HuH-7.5 (cell line): ENCODE measurements around the gene TNNT2.

Source experiments
- DNase-seq: peaks from one replicate; pipeline ENCODE4 v3.0.0; 2011; ENCODE audit warnings: low spot score

Gene TNNT2

DNA sequence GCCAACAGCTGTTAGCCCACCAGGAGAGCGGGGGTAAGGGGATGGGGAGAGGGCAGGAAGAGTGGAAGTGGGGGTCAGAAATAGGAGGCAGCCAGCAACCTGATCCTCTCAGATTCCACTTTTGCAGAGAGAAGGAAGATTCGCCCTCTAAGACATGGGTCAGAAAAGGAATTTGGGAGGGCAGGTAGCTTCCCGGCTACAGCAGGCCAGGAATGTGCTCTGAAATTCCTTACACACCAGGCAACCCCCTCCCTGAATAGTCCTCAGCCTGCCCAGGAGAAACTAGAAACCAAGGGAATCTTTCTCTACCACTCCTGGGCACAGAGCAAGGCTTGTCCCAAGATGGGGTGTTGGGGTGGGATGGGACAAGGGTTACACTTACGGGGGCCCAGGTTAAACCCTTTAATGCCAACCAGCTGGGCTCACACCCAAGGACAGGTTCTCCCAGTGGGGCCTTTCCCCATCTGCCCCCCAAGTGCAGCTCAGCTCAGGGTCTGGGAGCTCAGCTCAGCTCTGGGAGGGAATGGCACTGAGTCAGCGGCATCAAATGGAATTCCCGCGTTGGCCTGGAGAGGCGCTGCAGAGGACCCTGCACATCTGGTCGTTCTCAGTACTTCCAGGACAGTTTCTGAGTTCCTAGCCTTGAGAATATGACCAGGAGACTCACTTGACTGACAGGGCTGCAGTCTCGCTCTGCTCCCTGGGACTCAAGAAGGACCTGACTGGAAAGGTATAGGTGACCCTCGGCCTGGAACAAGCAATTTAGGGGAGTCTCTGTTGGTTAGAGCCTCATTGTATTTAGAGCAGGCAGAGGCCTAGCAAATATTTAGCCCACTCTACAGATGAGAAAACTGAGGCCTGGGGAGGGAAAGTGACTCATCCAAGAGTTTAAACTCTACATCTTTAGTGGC lies 761 bp downstream of the TNNT2 start:
- DNase-seq: peak; percentile 80

DNA sequence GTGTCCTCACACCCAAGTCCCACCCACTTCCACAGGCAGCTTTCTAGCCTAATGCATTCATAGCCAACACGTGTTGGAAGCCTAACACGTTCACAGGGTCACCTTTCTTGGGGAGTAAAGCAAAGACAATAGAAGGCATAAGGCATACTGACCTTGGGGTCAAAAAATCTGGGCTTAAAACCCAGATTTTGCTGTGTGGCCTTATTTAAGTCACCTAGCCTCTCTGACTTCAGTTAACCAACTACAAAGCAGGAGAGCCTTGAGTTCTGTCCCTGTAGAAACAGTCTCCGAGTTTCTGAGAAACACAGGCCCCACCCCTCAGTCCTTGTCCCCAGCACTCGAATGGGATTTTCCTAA lies 1.4 kb downstream of the TNNT2 start:
- DNase-seq: no peak

DNA sequence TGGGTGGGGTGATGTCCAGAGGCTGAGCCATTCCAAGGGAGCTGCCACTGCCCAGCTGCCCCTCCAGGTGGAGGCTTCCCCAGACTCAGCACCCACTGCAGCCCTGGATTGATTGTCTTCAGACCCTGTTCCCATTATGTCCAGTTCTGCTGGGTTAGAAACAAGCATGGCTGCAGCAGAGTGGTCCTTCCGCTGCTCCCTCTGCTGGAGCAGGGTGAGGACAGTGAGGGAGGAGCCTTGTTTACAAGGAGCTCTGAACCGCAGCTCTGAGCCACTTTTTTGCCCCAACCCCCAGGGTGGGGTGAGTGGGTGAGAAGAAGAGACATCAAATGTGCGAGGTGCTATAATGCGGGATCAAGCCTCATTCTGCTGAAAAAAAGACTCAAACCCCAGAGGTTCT lies 2.3 kb downstream of the TNNT2 start:
- no peak for DNase-seq

DNA sequence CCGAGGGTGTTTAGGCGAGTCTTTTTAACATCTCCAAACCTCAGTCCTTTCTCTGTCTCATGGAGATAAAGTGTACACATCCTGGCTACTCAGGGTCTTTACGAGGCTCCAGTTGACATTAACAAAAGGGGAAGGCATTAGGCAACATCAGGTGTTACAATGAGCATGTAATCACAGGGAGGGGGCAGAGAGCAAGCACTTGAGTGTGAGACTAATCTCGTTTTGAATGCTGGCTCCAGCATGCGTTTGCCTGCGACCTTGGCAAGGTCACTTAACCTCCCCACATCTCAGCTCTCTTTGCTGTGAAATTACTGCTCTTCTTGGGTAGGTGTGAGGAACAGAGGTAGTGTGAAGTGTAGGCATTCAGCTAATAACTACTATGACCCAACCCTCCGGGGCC lies 3.1 kb downstream of the TNNT2 start:
- DNase-seq: no peak

DNA sequence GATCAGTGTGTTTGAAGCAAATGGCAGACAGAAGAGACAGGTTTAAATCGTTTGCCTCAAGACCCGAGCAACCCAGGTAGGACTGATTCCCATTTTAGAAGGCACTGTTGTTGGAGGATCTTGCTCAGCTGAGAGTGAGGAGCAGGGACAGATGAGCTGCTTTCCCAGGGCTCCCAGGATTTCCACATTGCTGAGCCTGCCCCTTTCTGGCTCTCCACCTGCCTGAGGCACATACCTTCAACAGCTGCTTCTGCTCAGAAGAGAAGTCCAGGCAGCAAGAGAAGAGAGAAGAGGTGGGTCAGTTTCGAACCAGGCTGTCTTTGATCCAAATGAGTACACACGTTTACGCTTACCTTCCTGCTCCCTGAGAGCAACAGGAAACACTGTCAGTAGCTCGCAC lies 5.7 kb downstream of the TNNT2 start:
- no peak for DNase-seq

DNA sequence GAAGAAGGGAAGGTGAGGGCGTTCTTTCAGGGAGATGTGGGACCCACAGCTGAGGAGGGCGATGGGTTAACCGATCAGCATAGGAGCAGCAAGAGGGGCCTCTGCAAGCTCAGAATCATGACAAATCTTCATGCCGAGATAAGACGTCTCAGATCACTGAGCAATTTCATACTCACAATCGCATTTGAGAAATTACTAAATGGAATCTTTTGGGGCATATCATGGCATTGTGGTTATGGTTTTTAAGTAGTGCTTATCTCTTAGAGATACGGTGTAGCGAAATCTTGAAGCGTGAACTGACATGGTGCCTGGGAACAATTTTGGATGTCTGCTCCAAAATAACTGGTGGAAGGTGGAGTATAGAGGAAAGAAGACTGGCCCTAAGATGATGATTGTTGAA lies 6.2 kb downstream of the TNNT2 start:
- no peak for DNase-seq

DNA sequence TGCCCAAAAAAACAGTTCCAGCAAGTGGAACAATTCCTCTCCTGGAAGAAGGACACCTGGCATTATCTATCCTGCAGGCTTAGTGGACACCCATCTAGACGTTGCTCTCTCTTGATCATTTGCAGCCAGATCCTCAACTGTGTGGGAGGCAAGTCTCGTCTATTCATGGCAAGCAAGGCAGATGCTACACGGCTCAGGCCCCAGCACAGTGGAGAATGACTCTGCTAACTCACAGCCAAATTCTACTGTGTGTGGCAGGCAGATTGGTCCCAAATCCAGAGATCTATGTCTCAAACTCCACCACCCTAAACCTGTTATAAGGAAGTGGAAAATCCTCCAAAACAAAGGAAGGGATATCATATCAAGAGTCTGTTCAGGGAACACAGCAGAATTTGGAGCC lies 7.0 kb downstream of the TNNT2 start:
- DNase-seq: no peak

DNA sequence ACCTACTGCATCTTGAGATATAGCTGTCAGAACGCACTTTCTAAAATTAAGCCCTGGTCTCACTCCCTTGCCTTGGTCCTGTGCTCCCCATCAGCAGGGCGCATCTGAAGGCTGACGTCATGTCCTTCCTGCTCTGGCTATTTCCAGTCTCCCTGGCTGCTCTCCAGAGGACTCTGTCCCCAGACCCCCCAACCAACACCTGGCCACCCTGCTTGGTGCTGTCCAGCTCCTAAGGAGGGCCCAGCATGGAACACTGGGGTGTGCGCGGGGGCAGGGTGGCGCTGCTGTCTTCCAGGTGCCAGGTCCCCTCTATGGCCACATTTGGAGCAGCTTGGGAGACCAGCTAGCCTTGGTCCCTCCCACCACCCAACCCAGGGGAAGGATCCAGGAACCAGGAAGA lies 8.3 kb downstream of the TNNT2 start:
- no peak for DNase-seq

DNA sequence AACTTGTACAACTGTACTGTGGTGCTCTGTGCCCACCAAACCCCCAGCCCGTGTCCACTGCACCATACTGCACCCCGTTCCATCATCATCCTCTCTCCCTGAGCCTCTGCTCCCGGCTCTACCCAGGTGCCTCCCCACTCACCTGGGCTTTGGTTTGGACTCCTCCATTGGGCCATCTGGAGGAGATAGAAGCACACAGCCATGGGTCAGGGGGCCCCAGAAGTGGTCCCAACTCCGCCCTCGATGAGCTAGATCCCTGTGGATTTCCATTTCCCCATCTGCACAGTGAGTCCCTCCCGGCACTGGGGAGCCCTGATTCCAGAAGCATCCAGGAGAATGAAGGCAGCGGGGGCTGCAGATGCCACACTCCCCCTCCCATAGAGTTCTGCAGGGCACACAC lies 10.8 kb downstream of the TNNT2 start:
- DNase-seq: no peak

DNA sequence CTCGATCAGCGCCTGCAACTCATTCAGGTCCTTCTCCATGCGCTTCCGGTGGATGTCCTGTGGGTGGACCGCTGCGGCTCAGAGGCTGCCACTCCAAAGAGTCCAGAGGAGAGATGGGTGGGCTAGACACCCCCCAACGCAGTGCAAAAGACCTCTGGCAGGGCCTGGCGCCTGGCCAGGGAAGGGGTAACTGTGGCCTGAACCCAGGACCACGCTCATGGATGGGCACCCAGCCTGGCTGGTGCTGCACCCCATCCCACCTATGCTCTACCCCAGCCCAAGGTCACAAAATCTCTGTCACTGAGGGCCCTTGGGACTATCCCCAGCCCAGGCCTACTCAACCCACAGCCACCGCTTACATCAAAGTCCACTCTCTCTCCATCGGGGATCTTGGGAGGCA lies 12.2 kb downstream of the TNNT2 start:
- no peak for DNase-seq

DNA sequence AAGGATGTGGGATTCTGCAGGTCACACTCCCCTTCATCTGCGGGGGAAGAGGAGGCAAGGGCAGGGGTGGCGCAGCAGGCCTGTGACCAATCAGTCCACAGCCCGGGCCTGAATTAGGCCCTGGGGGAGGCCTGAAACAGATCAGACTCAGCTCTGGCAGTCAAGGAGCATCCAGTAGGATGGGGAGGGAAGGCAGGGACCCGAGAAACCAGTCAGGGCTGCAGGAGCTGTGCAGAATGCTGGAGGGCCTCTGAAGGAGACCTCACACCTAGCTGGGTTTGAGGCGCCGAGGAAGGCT lies 12.7 kb downstream of the TNNT2 start:
- no peak for DNase-seq

DNA sequence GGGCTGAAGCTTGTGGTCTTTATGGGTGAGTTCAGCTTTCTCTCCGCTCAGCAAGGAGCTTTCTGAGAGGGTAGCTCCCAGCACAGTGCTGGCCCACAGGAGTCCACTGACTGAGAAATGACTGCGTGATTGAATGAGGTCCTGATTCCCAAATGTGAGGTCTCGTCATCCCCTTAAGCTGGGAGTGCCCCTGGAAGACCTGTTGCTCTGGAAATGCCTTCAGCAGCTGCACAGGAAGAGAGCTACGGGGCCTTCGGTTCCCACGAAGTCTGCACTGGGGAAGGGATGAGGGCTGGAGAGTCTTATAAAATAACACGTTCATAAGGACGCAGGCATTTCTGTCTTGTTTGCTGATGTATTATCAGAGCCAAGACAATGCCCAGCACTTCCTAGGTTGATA lies 14.0 kb downstream of the TNNT2 start:
- DNase-seq: no peak

DNA sequence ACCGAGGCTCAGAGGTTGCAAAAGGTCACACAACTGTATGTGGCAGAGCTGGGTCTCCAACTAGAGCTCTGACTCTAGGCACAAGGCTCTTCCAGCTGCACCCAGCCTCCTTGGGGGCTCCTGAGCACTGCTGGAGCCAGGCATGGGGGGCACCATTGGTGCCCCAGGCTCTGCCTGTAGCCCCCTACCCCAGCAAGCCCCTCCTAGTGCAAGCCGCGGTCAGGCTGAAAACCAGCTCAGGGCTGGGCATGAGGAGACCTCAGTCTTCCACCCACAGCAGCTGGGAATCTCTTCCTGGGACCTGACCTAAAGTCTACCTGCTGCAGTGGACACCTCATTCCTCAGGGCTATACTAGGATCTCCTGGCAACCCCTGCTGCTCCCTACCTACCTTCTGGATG lies 14.6 kb downstream of the TNNT2 start:
- no peak for DNase-seq

DNA sequence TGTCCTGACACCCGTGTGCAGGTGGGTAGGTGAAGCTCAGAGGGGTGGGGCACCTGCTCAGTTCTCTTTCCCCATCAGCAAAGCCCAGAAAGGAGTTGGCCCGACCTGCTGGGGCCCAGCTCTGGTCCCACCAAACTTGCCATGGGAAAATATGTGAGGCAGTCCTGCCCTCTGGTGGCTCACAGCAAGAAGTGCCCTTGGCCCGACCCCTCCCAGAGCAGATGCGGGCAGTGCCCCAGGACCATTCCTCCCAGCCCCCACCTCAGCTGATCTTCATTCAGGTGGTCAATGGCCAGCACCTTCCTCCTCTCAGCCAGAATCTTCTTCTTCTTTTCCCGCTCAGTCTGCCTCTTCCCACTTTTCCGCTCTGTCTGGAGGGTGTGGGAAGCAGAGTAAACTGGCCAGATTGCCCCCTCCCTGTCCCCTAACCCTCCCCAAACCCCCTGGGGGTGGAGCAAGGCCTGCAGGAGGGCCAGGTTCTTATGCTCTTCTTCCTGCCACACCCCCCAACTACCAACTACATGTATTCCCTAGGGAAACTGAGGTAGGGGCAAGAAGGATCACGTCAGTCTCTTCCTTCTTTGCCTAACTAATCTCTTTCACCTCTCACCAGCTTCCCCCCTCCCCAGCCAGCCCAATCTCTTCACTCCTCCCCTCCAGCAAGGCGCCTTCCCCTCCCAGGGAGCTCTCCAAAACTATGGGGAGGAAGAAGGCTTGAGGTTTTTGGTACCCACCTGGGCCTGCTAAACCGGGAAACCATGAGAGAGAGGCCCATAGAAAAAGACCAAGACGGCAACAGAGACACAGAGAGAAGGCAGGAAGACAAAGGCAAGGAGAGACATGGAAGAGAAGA lies 15.6 kb downstream of the TNNT2 start:
- peak; percentile 87 for DNase-seq

DNA sequence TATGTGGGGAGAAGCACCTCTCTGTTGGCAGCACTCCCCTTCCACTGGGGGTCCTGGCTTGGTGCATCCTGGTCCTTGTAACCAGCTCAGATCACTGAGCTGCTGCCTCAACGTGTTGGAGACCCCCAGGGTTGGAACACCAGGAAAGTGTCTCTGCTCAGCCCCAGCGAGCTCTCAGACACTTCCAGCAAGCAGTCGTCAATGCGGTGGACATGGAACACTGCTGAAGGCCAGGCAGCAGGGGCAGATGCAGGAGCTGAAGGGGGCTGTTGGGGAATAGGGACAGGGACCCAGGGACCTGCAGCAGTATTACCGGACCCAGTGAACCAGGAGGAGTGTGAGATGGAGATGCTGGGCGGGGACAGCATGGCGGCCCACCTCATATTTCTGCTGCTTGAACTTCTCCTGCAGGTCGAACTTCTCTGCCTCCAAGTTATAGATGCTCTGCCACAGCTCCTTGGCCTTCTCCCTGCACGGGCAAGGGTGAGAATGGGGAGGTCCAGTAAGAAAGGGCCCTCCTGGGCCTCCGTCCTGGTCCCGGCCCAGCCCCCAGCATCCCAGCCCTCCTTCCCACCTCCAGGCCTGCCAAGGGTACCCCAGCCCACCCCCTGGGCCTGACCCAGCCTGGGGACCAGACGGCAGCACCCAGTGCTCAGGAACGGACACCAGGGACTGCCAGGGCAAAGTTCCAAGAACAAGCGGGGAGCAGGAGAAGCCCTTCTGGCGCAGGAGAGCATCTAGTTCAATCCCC lies 16.4 kb downstream of the TNNT2 start:
- DNase-seq: no peak

DNA sequence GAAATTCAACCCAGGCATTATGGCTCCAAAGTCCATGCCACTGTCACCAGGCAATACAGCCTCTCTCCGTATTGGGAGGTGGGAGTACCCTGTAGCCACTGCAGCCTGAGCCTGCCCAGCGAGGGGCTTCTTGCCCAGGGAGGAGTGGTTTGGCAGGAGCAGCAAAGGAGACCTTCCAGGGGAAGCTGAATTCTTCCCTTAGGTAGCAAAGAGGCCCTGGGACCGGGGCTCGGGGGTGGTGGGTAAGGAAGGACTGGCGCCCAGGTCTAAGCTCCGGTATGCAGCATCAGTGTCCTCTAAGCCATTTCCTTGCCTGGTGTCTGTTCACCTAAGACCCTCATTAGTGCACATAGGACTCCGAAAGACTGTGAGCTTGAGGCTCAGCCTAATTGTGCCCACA lies 17.0 kb downstream of the TNNT2 start:
- no peak for DNase-seq

DNA sequence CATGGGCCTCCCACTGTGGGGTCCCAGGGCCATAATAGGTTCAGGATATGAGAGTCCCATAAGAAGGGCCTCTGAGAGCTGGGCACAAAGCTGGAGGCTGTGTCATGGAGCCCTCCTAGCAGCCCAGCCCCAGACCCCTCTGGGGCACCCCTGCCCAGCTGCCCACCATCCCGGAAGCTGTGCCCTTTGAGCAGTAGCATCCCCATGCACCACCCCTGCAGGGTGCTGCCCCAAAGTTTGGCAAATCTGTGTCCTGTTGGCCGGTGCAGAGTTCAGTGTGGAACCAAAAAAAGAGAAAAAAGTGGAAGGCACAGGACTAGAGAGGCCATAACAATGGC lies 17.6 kb downstream of the TNNT2 start:
- DNase-seq: no peak

DNA sequence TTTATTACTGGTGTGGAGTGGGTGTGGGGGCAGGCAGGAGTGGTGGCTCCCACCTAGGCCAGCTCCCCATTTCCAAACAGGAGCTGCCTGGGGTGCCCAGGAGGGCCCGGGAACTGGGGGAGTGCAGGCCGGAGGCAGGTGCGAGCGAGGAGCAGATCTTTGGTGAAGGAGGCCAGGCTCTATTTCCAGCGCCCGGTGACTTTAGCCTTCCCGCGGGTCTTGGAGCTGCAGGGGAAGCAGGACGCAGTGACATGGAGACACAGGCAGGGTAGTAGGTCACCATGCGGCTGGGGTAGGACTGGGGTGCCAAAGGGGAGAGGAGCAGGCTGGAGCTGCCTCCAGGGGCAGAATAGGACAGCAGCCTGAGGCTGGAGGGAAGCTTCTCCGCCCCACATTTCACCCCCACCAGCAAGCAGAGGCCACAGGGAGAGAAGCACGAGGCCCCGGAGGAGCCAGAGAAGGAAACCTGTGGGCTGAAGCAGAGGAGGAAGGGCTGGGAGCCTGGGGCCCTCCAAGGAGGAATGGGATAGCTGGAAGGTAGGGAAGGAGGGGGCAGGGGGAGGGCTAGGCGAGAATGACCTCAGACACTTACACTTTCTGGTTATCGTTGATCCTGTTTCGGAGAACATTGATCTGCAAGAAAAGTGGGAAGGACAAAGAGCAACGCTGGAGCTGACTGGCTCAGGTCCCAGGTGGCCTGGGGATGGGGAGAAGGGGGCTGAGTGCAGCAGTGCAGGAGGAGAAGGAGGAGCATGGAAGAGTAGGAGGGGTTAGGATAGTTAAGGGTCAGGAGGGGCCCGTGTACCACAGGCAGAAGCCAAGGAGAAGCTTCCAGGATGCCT lies 18.2 kb downstream of the TNNT2 start:
- DNase-seq: no peak

DNA sequence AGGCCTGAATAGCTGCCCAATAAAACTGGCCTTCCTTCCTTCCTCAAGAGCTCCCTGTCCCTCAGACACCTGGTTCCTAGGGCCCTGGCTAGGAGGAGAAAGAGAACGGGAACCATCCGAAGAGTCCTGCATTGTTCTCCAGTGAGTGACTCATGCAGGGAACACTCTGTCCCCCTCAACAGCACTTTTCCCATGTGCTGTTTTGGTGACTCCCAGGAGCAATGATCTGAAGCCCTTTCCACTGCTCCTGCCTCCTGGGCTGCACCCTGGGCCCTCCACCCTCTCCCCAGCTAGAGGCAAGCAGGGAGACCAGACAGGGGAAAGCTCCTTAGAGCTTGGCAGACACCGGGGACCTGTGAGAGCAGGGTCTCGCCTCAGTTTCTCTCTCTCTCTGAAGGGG lies 18.9 kb downstream of the TNNT2 start:
- no peak for DNase-seq

DNA sequence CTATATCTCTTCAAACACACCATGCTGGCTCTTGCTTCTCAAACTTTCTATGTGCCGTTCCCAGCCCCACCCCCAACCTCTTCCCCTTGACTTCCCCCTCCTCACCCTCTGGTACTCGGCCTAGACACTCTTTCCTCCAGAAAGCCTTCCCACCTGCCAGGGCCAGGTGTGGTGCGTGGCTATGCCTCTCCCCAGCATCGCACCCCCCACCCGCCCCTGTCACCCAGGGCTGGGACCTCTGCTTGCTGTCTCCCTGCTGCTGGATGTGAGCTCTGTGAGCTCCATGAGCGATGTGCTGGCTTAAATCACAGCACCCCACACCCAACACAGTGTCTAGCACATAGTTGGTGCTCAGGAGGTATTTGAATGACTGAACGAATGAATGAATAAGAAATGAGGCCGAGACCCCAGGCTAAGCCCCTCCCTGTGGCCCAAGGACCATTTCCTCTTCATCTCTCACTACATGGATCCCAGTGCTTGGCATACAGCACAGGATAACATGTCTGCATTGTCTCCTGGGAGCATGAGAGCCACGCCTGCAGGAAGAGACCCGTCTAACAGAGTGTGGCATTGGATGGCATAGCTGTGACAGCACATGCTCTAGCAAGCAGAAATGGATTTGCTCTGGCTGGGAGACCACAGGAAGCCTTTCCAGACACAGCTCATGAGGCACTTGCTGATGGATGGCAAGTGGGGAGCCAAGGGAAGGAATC lies 19.7 kb downstream of the TNNT2 start:
- no peak for DNase-seq

DNA sequence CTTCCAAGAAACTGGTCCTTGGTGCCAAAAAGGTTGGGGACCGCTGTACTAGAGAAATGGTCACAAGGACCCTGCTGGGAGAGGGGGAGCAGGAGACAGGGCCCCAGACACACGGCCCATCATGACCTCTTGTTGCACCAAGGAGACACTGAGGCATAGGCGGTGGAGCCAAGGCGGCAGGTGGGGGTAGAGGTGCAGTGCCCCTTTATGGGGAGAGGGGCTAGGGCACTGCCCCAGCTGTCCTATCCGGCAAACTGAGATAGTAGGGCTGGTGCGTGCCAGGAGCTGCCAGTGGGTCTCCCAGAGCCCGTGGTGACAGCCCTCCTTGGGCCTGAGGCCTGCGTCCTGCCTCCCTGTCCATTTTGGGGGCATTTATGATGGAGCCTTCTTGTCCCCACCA lies 20.3 kb downstream of the TNNT2 start:
- no peak for DNase-seq

DNA sequence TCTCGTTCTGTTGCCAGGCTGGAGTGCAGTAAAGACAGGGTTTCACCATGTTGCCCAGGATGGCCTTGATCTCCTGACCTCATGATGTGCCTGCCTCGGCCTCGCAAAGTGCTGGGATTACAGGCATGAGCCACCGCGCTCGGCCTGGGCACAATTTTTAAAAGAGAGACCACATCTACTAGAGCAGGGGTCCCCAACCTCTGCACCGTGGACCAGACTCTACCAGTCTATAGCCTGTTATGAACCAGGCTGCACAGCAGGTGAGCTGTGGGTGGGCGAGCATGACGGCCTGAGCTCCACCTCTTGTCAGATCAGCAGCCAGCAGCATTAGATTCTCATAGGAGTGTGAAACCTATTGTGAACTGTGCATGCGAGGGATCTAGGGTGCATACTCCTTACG lies 20.8 kb downstream of the TNNT2 start:
- no peak for DNase-seq
